Left renal pelvis (tissue), 4 donors: ENCODE results near the gene ANKRD40CL. TPM values are rescaled to one million over a fixed set of nuclear protein-coding genes. Genes with fewer than 3 reads are reported as not detected.
"Not testable (repeated sequence)": the region's sequence is repeated elsewhere in the genome, so short reads cannot be mapped to it uniquely, and the experiment has no call there.

ENCODE experiments used
- DNase-seq, 4 donors: peaks; one replicate each; pipeline ENCODE4 v3.0.0-alpha.2; 2013; ENCODE audit warnings: low read depth in 4 of 4, low spot score in 3 of 4
- polyA plus RNA-seq, 4 donors: library from polyadenylated mRNA; unstranded; fragments of 120-200 nt; gene quantifications; one replicate each; pipeline ENCODE4 v1.2.1, GENCODE V29; 2013; ENCODE audit not compliant: insufficient read length in 4 of 4

ANKRD40CL gene
- under 1 TPM in 3 of 4 donors, not detected in 1; 0.17 to 0.60 (median 0.35) TPM for polyA plus RNA-seq

GRCh38 chr17:50767446-50767845 lies at the start of gene ANKRD40CL:
ANKRD40CL (minus strand) TSS chr17:50767518; CDS start chr17:50766913, 605 bp downstream.
- no peak for DNase-seq

- no peak for DNase-seq
Observed at GRCh38 chr17:50816271-50816670, 49.0 kb upstream of the ANKRD40CL start.

GRCh38 chr17:50815400-50815799 lies 48.1 kb upstream of the ANKRD40CL start:
- DNase-seq = no peak

- no peak for DNase-seq
Observed at GRCh38 chr17:50813583-50813982, 46.3 kb upstream of the ANKRD40CL start.

GRCh38 chr17:50808888-50809287 lies 41.6 kb upstream of the ANKRD40CL start:
- DNase-seq = no peak

- no peak for DNase-seq
Observed at GRCh38 chr17:50808413-50808812, 41.1 kb upstream of the ANKRD40CL start.

- no peak for DNase-seq
Observed at GRCh38 chr17:50807675-50808074, 40.4 kb upstream of the ANKRD40CL start.

- DNase-seq = no peak
Observed at GRCh38 chr17:50807009-50807408, 39.7 kb upstream of the ANKRD40CL start.

- no peak for DNase-seq
Observed at GRCh38 chr17:50806141-50806643, 38.9 kb upstream of the ANKRD40CL start.

- DNase-seq = no peak
Observed at GRCh38 chr17:50805486-50805885, 38.2 kb upstream of the ANKRD40CL start.

GRCh38 chr17:50804749-50805475 lies 37.6 kb upstream of the ANKRD40CL start:
- not testable (repeated sequence) for DNase-seq

- no peak for DNase-seq
Observed at GRCh38 chr17:50803676-50804075, 36.4 kb upstream of the ANKRD40CL start.

GRCh38 chr17:50802609-50803571 lies 35.6 kb upstream of the ANKRD40CL start:
- DNase-seq = no peak

- DNase-seq = no peak
Observed at GRCh38 chr17:50800196-50800700, 32.9 kb upstream of the ANKRD40CL start.

- no peak for DNase-seq
Observed at GRCh38 chr17:50799582-50799981, 32.3 kb upstream of the ANKRD40CL start.

GRCh38 chr17:50798424-50799288 lies 31.3 kb upstream of the ANKRD40CL start:
- DNase-seq = no peak

- DNase-seq = no peak
Observed at GRCh38 chr17:50797135-50797810, 30.0 kb upstream of the ANKRD40CL start.

GRCh38 chr17:50794361-50794760 lies 27.0 kb upstream of the ANKRD40CL start:
- DNase-seq = no peak

- no peak for DNase-seq
Observed at GRCh38 chr17:50793007-50793406, 25.7 kb upstream of the ANKRD40CL start.

- no peak for DNase-seq
Observed at GRCh38 chr17:50792132-50792531, 24.8 kb upstream of the ANKRD40CL start.
